ENCODE data around the gene CD7. TPM values are rescaled to one million over a fixed set of nuclear protein-coding genes. Genes with fewer than 3 reads are reported as not detected.
"Not testable (repeated sequence)": the region's sequence is repeated elsewhere in the genome, so short reads cannot be mapped to it uniquely, and the experiment has no call there.

The CD7 gene
- total and polyA plus RNA-seq, 9 of the 15 experiments (the other 6 are each of a cell fraction or from before 2014, with no cell fraction given): 0.21 to 0.35 TPM; not detected in 7

DNA sequence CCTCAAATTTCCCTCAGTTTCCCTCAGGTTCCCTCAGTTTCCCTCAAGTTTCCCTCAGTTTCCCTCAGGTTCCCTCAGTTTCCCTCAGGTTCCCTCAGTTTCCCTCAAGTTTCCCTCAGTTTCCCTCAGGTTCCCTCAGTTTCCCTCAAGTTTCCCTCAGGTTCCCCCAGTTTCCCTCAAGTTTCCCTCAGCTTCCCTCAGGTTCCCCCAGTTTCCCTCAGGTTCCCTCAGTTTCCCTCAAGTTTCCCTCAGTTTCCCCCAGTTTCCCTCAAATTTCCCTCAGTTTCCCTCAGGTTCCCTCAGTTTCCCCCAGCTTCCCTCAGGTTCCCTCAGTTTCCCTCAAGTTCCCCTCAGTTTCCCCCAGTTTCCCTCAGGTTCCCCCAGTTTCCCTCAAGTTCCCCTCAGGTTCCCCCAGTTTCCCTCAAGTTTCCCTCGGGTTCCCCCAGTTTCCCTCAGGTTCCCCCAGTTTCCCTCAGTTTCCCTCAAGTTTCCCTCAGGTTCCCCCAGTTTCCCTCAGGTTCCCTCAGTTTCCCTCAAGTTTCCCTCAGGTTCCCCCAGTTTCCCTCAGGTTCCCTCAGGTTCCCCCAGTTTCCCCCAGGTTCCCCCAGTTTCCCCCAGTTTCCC, 42.2 kb upstream of the CD7 start:
- H3K27me3 ChIP-seq (ENCODE audit: control insufficient read depth in 2 of 2, insufficient read depth in 2 of 2, low read length in 2 of 2); DNase-seq (ENCODE audit: extremely low read depth in 1 of 4, low spot score in 3 of 4); CTCF ChIA-PET (ENCODE audit: low intra/inter-chr PET ratio); in situ Hi-C loops (cut with MboI); FAIRE-seq; ATAC-seq; H2AFZ ChIP-seq (ENCODE audit: low read depth, low read length); H4K20me1 ChIP-seq (replicated peaks; ENCODE audit: control insufficient read depth, insufficient read depth, low read length); H3K27ac ChIP-seq (ENCODE audit: extremely low read depth, low read depth, low read length); H3K4me3 ChIP-seq; H3K4me2 ChIP-seq (ENCODE audit: insufficient read depth, low read length); H3K36me3 ChIP-seq (ENCODE audit: control insufficient read depth, insufficient read depth, low read length); POLR2A ChIA-PET; H3K79me2 ChIP-seq (ENCODE audit: control insufficient read depth, insufficient read depth, low read length); H3K9me3 ChIP-seq (replicated peaks; ENCODE audit: control insufficient read depth, insufficient read depth, low read depth, low read length); H3K9ac ChIP-seq (ENCODE audit: insufficient read depth in 1 of 2, low read depth in 2 of 2, low read length in 2 of 2); H3K9me1 ChIP-seq (ENCODE audit: control insufficient read depth, insufficient read depth, low read length); BruUV-seq (replicated peaks): not testable (repeated sequence)
- peak; percentile 93 for TF ChIP-seq BCOR (IDR thresholded peaks at IDR 0.05)
- intact Hi-C loops (cut with micrococcal nuclease): loop anchor here (10.0 kb wide), 1 partner anchor 135 kb away; no protein-coding TSS in a partner anchor
- H3K4me1 ChIP-seq (replicated peaks in 1 of 2; ENCODE audit: control insufficient read depth in 2 of 2, insufficient read depth in 2 of 2, low read length in 2 of 2): peaks cover 7 to 26% of the 10 kb centered on the region in 2 experiments; a peak in 4 of 5 replicates
- 43% methylated on average over 1 of the region's 1 CpG for WGBS (ENCODE audit: insufficient coverage, low coverage, missing lambda C conversion rate)

DNA sequence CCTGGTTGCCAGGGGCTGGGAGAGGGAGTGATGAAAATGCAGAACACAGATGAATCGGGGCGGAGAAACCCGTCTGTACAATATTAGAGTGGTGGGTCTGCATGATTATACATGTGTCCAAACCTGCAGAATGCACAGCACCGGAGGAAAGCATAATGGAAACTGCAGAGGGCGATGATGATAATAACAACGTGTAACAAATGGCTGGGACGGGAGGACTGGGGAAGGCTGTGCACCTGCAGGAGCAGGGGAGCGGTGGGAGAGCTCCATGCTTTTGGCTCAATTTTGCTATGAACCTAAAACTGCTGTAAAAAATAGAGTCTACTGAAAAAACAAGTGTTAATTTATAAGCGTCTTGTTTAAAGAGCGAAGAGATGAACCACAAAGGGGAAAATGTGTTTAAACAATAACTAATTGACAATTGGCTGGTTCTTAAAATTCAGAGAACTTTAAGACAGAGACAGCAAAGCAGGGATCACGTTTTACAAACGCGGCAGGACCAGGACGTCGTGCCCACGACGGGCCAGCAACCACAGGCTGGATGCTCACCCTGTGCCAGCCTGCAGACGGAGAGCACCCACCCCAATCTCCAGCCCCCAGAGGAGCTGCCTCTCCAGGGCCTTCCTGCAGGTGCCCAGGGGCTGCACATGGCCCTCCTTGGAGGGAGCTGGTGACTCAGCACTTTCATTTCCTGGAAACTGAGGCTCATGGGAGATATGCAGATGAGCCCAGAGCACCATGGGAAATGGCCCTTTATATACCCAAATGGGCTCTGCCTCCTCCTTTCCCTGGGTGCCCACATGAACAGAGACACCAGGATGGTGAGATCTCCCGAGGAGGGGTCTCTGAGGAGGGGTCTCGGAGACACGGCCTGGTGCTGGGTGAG, 41.3 kb upstream of the CD7 start, which contains the start of gene TEX19:
TSS of gene TEX19 (plus strand) at position 783 of the 886 bp plus-strand sequence. CDS start 2,904 bp downstream, outside the sequence.
- Histone ChIP-seq H3K9ac (ENCODE audit: insufficient read depth in 1 of 2, low read depth in 2 of 2, low read length in 2 of 2) (no peak within 1 kb of the TSS; a peak in 1 of 4 replicates), H2AFZ (ENCODE audit: low read depth, low read length) (peak within 1 kb of the TSS; percentile 73), H4K20me1 (replicated peaks; ENCODE audit: control insufficient read depth, insufficient read depth, low read length) (no peaks in the 10 kb centered on the region), H3K27me3 (ENCODE audit: control insufficient read depth in 2 of 2, insufficient read depth in 2 of 2, low read length in 2 of 2) (no peaks in the 10 kb centered on the region), H3K27ac (ENCODE audit: extremely low read depth, low read depth, low read length) (peak within 1 kb of the TSS; percentile 30; the same call in 2 of the 3 replicates), H3K4me2 (ENCODE audit: insufficient read depth, low read length) (0 out of 2 replicates have a peak within 1 kb of the TSS, but pooled peaks have one; percentile 17), H3K9me1 (ENCODE audit: control insufficient read depth, insufficient read depth, low read length) (no peaks in the 10 kb centered on the region), H3K79me2 (ENCODE audit: control insufficient read depth, insufficient read depth, low read length) (no peaks in the 10 kb centered on the region), H3K4me3 (no peak within 1 kb of the TSS), H3K9me3 (replicated peaks; ENCODE audit: control insufficient read depth, insufficient read depth, low read depth, low read length) (no peaks in the 10 kb centered on the region), H3K36me3 (ENCODE audit: control insufficient read depth, insufficient read depth, low read length) (no peaks in the 10 kb centered on the region), H3K4me1 (replicated peaks in 1 of 2; ENCODE audit: control insufficient read depth in 2 of 2, insufficient read depth in 2 of 2, low read length in 2 of 2) (peaks cover 7 to 26% of the 10 kb centered on the region in 2 experiments; a peak in 4 of 5 replicates)
- in situ Hi-C loops (cut with MboI) (no loop called here), intact Hi-C loops (cut with micrococcal nuclease) (loop anchor here (10.0 kb wide), 1 partner anchor 136 kb away; no protein-coding TSS in a partner anchor)
- DNase-seq (ENCODE audit: extremely low read depth in 1 of 4, low spot score in 3 of 4) (peak; percentile 58 to 73 (median 66)), FAIRE-seq (peak; percentile 75), ATAC-seq (peak; percentile 79)
- POLR2A ChIA-PET: interaction anchor here (1.3 to 3.9 kb wide), 4 partner anchors 8 to 15 kb away, joined by 3 to 27 read pairs (median 4); no protein-coding TSS in a partner anchor
- 51% methylated on average over 21 of the region's 21 CpGs for whole genome bisulfite sequencing (ENCODE audit: insufficient coverage, low coverage, missing lambda C conversion rate)
- BruUV-seq (replicated peaks): no TSS peak
- CTCF ChIA-PET (ENCODE audit: low intra/inter-chr PET ratio): no interaction called here
- TF ChIP-seq, protein P1, sequence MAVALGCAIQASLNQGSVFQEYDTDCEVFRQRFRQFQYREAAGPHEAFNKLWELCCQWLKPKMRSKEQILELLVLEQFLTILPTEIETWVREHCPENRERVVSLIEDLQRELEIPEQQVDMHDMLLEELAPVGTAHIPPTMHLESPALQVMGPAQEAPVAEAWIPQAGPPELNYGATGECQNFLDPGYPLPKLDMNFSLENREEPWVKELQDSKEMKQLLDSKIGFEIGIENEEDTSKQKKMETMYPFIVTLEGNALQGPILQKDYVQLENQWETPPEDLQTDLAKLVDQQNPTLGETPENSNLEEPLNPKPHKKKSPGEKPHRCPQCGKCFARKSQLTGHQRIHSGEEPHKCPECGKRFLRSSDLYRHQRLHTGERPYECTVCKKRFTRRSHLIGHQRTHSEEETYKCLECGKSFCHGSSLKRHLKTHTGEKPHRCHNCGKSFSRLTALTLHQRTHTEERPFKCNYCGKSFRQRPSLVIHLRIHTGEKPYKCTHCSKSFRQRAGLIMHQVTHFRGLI (CRISPR knock-in tag; IDR thresholded peaks at IDR 0.05): no peak
- TF ChIP-seq SP1 (CRISPR knock-in tag; IDR thresholded peaks at IDR 0.05) (0 out of 2 replicates have a peak, but pooled peaks have one; percentile 19), ZNF140 (CRISPR knock-in tag; IDR thresholded peaks at IDR 0.05) (no peak), SREBF2 (CRISPR knock-in tag; IDR thresholded peaks at IDR 0.05) (no peak)
- TF ChIP-seq, protein P2, sequence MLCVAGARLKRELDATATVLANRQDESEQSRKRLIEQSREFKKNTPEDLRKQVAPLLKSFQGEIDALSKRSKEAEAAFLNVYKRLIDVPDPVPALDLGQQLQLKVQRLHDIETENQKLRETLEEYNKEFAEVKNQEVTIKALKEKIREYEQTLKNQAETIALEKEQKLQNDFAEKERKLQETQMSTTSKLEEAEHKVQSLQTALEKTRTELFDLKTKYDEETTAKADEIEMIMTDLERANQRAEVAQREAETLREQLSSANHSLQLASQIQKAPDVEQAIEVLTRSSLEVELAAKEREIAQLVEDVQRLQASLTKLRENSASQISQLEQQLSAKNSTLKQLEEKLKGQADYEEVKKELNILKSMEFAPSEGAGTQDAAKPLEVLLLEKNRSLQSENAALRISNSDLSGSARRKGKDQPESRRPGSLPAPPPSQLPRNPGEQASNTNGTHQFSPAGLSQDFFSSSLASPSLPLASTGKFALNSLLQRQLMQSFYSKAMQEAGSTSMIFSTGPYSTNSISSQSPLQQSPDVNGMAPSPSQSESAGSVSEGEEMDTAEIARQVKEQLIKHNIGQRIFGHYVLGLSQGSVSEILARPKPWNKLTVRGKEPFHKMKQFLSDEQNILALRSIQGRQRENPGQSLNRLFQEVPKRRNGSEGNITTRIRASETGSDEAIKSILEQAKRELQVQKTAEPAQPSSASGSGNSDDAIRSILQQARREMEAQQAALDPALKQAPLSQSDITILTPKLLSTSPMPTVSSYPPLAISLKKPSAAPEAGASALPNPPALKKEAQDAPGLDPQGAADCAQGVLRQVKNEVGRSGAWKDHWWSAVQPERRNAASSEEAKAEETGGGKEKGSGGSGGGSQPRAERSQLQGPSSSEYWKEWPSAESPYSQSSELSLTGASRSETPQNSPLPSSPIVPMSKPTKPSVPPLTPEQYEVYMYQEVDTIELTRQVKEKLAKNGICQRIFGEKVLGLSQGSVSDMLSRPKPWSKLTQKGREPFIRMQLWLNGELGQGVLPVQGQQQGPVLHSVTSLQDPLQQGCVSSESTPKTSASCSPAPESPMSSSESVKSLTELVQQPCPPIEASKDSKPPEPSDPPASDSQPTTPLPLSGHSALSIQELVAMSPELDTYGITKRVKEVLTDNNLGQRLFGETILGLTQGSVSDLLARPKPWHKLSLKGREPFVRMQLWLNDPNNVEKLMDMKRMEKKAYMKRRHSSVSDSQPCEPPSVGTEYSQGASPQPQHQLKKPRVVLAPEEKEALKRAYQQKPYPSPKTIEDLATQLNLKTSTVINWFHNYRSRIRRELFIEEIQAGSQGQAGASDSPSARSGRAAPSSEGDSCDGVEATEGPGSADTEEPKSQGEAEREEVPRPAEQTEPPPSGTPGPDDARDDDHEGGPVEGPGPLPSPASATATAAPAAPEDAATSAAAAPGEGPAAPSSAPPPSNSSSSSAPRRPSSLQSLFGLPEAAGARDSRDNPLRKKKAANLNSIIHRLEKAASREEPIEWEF (CRISPR knock-in tag; IDR thresholded peaks at IDR 0.05): no peak

Measured in K562 (cell line).